ENCODE measurements around the gene ATP11C.
A peak's percentile ranks its signal among the peaks of the same experiment; 100 is the strongest.
"Not testable (repeated sequence)": the region's sequence is repeated elsewhere in the genome, so short reads cannot be mapped to it uniquely, and the experiment has no call there.

Gene ATP11C

DNA sequence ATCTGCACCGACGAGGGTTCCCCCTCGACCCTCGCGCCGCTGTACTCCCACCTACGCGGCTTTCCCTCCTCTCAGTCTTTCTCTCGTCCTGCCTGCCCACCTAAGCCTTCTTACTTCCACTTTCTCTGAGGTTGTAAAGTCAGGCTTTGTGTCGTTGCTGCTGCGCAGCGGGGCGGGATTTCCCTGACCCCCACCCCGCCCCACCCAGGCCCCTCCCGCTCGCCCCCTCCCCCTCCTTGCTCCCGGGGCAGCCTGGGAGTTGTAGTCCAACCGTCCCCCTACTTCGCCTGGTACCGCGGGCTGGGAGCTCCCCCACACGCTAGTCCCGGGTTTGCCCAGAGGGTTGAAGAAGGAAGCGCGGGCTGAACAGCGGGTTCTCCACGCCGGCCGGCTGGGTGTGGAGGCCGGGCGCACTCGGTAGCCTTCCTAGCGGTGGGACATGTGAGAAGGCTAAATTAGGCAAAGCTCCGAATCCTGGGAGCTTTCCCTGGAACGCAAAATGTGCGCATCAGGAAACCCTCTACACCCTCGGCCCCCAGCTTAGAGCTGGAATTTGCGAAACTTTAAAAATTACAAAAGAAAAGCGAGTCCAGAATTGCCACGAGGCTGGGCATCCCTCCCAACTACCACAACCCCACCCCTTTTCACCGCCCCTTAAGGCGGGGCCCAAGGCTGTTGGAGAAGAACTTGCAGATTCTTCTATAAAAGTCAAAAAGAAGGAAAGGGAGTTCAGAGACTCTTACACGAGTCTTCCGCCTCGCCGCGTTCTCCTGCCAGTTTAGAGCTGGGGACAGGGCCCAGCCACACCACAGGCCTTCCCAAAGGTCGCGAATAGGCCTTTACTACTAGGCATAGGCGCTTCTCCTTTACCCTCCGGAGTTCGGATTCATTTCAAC is at the start of gene ATP11C:
Gene ATP11C (minus strand): TSS at position 153 of the 896 bp plus-strand sequence. CDS start 1,011 bp downstream, outside the sequence.
- peak; percentile 76 for DNase-seq

DNA sequence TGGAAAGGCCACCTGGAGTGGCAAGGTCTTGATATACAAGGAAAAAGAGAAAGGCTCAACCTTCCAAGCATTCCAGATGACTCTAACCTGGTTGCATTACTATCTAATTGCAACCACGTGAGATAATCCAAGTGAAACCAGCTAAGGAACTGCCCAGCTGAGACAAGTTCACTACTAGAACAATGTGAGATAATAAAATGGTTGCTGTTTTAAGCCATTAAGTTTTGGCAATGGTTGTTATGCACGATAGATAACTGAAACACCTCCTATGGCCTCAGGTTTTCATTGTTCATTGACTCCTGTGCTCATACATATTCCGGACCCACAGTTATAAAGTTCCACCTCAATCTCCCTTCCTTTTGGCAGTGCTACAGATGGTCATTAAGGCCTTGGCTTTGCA is 41.6 kb upstream of the ATP11C start:
- no peak for DNase-seq

- DNase-seq, result no peak
Measured at GRCh38 chrX:139972629-139973624, 40.1 kb upstream of the ATP11C start.

- DNase-seq, result no peak
Measured at GRCh38 chrX:139972113-139972512, 39.3 kb upstream of the ATP11C start.

DNA sequence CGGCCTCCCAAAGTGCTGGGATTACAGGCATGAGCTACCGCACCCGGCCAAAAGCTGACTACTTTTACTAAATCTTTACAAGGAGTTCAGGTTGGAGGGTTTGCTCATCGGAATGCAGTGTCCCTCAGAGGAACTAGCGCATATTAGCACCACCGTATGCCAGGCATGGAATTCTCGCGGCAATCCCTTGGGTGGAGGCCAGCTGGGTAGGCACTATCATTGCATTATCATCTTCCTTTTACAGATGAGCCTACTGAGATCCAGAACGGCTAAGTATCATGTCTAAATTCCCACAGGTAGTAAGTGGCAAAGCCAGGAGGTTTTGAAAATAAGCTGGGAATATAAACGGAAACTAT is 38.5 kb upstream of the ATP11C start:
- no peak for DNase-seq

DNA sequence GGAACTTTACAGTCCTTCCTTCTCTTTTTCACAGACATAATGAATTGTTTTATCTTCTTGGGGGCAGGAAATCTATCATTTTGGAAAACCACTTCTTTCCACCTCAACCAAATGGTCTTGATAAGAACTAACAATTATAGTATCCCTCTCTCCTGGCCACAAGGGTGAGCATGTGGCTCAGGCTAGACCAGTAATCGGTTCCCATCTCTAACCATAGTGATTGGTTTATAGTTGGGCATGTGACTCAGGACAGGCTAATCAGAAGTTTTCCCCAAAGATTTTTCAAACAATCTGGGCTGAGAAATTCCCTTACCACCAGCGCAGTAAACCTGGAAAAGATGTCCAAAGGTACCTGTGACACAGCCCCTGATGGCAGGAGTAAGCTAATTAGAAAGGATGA is 36.4 kb upstream of the ATP11C start:
- no peak for DNase-seq

- DNase-seq, result no peak
Measured at GRCh38 chrX:139967750-139968149, 34.9 kb upstream of the ATP11C start.

DNA sequence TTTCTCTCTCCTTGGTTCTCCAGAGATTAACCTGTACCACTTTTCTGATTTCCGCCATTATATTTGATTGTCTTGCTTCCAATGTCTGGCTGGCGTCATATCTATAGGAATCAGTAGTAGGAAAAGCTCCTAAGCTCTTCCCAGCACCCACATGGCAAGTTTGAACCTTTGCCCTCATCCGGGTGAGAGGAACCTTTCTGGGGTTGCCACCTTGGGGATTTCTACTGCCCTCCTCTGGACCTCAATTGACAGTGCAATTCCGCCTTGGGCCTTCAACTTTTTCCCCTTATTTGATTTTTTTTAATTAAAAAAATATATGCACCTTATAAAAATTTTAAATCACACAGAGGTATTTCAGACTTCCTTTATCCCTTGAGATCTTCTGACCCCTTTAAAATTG is 34.4 kb upstream of the ATP11C start:
- DNase-seq, result no peak

DNA sequence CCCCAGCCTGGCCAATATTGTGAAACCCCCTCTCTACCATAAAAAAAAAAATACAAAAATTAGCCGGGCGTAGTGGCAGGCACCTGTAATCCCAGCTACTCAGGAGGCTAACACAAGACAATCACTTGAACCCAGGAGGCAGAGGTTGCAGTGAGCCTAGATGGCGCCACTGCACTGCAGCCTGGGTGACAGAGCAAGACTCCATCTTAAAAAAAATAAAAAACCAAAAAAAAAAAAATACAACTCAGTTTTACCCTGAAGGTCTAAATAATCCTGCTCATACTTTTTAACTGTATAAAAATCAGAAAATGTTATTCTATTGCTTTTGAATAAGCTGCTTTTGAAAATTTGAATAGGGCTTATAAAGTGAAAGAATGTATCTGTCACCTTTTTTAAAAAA is 33.3 kb upstream of the ATP11C start:
- DNase-seq, result not testable (repeated sequence)

- DNase-seq, result no peak
Measured at GRCh38 chrX:139965421-139965820, 32.6 kb upstream of the ATP11C start, which contains the start of gene CXorf66. Gene CXorf66 (minus strand): TSS chrX:139965521. CDS start chrX:139965496, 25 bp downstream.

DNA sequence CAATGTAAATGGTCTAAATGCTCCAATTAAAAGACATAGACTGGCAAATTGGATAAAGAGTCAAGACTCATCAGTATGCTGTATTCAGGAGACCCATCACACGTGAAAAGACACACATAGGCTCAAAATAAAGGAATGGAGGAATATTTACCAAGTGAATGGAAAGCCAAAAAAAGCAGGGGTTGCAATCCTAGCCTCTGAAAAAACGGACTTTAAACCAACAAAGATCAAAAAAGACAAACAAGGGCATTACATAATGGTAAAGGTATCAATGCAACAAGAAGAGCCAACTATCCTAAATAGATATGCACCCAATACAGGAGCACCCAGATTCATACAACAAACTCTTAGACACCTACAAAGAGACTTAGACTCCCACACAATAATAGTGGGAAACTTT is 28.2 kb upstream of the ATP11C start:
- DNase-seq, result not testable (repeated sequence)

- DNase-seq, result no peak
Measured at GRCh38 chrX:139949703-139950102, 16.9 kb upstream of the ATP11C start.

DNA sequence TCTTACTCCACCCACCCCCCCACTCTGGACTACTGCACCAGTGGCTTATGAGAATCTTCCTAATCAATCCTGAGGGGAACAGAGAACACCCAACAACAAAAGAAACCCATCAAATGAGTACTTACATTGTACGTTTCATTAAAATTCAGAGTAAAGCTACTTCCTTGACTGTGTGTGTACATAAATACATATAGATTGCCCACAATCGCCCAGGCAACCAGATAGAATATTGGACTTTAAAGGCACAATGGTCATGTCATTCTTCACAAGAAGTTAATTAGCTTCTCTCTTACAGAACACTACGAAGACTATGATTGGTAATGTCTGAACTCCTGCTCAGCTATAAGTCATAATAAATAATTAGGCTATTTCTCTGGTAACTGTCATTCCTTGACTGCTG is 12.2 kb upstream of the ATP11C start:
- DNase-seq, result no peak

GRCh38 chrX:139936259-139936658 is 3.4 kb upstream of the ATP11C start:
- DNase-seq, result no peak

DNA sequence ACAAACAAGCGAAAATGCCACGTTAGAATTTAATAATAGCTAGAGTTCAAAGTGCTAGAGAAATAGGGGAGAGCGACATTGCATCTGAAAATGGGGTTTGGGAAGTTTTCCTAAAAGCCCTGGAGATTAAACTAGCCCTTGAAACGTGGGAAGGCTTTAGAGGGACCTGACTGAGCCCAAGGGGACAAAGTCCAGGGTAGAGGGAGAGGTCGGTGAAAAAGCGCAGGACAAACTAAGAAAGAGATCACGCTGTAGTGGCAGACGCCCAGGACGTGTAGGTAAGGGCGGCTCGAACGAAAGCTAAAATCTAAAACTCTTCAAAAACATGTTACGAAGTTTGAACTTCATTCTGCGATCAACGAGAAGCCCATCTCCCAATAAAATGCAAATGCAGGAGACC is 1.1 kb upstream of the ATP11C start:
- DNase-seq, result no peak

DNA sequence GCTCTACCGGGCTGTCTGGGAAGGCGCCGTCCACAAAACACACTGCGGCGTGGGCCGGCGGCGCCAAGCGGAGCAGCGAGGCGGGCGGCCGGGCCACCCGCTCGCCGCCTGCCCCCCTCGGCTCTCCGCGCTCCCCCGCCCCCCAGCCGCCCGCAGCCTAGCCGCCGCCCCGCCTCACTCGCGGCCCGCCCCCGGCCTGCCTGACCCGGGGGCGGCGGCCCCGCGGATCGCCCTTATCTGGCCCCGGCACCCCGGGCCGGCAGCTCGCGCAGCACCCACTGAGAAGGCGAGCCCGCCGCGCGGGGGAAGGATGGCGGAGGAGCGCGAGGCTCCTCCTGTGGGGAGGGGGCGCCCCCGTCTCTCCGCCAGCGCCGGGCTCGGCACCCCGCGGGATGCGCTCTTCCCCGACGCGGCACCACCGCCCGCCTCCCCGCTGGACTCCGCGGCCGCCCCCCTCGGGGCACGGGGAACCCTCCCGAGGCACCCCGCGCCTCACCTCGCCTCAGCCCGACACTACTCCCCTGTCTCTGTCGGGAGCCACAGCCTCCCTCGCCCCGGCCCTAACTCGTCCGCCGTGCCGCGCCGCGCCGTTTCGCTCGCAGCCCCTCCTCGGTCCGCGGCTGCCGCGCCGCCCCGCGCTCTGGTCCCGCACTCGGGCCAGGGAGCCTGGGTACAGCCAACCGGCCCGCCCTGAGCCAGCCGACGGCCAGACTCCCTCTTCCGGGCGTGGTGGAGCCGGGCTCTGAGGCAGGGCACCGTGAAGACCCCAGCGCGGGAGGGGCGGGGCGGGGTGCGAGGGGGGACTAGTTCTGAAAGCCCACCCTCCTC is 566 bp downstream of the ATP11C start:
- peak; percentile 37 for DNase-seq

GRCh38 chrX:139931646-139932072 is 1.2 kb downstream of the ATP11C start:
- no peak for DNase-seq

- DNase-seq, result peak; percentile 9
Measured at GRCh38 chrX:139930916-139931645, 1.8 kb downstream of the ATP11C start.

- DNase-seq, result no peak
Measured at GRCh38 chrX:139930401-139930800, 2.5 kb downstream of the ATP11C start.

DNA sequence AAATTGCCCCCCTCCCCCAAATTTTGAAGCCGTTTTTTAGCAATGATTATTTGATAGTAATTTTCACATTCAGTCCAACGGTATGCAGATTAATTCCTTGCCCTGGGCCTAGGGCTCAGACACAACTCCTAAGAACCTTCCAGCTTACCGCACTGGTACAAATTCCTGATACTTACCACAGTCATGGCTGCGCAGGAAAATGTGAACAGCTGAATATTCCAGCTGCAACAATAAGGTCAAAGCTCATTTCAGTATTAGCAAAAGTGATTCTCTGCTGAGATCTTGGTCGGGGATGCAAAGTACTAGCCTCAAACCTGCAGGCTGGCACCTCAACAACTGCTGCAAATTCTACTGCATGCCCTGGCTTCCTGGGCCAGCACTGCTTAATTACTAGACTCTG is 3.0 kb downstream of the ATP11C start:
- DNase-seq, result no peak

DNA sequence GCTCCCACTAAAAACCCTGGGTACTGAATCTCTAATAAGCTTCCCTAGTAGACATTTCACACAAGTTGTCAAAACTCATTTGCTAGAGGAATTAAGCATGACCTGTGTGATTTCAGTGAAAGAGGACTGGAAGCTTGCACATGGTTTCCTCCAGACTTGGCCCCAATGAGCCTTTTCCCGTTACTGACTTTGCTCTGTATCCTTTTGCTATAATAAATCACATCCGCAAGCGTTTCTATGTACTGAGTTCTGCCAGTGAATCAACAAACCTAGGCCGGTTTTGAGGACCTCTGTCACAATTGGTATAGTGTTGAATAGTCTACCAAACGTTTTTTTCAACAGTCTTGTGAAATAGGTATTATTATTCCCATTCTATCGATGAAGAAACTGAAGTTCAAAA is 8.2 kb downstream of the ATP11C start:
- DNase-seq, result no peak
